H1 (cell line): ENCODE data around the gene SH2B2. TPM values are rescaled to one million over a fixed set of nuclear protein-coding genes. Genes with fewer than 3 reads are reported as not detected.
A peak's percentile ranks its signal among the peaks of the same experiment; 100 is the strongest.

Experiments used
- CTCF ChIA-PET: fragments of 300-600 bp; sonication (Branson Sonifier 250); formaldehyde crosslinking; loops from one replicate; lab custom pipeline; 2021; ENCODE audit not compliant: partially characterized antibody; lab: Charles Lee
- POLR2A ChIA-PET: fragments of 300-600 bp; sonication (Branson Sonifier 250); formaldehyde crosslinking; loops from one replicate; lab custom pipeline; 2021; ENCODE audit warnings: inconsistent platforms; ENCODE audit not compliant: partially characterized antibody; lab: Charles Lee
- DNase-seq, 2 experiments: peaks; one replicate each; pipeline versions ENCODE4 v3.0.0 to v3.0.0-alpha.2; 2010 to 2022; ENCODE audit warnings: low spot score in 2 of 2, low read depth in 1 of 2, mixed read lengths in 1 of 2
- FAIRE-seq: peaks from 2 replicates; lab custom pipeline; 2011; peaks lifted over from hg19 to GRCh38; lab: Jason Lieb, UNC
- H2AFZ ChIP-seq: 2 replicates; pipeline ENCODE4 v1.8.1; 2012; ENCODE audit warnings: low read length, inconsistent platforms
- H2AK5ac ChIP-seq: 2 replicates; pipeline ENCODE4 v1.6.1; 2013; ENCODE audit warnings: low read depth, low read length
- H2BK120ac ChIP-seq: replicated peaks from 2 replicates; pipeline ENCODE3; 2013; ENCODE audit warnings: low read depth, low read length, inconsistent platforms
- H2BK12ac ChIP-seq: 2 replicates; pipeline ENCODE4 v1.6.1; 2013; ENCODE audit warnings: low read depth, low read length
- H2BK15ac ChIP-seq: 2 replicates; pipeline ENCODE4 v1.6.1; 2013; ENCODE audit warnings: low read length
- H2BK20ac ChIP-seq: 2 replicates; pipeline ENCODE4 v1.6.1; 2013; ENCODE audit warnings: low read length
- H2BK5ac ChIP-seq: 2 replicates; pipeline ENCODE4 v1.6.1; 2013; ENCODE audit warnings: low read depth, low read length
- H3K14ac ChIP-seq: 2 replicates; pipeline ENCODE4 v1.6.1; 2013; ENCODE audit warnings: inconsistent platforms; ENCODE audit not compliant: insufficient read length
- H3K18ac ChIP-seq: 2 replicates; pipeline ENCODE4 v1.6.1; 2013; ENCODE audit warnings: low read length; ENCODE audit errors: extremely low read depth
- H3K23ac ChIP-seq: 2 replicates; pipeline ENCODE4 v1.6.1; 2013; ENCODE audit warnings: inconsistent platforms; ENCODE audit not compliant: insufficient read length
- H3K23me2 ChIP-seq: 2 replicates; pipeline ENCODE4 v1.6.1; 2013; ENCODE audit warnings: low read depth, low read length
- H3K27ac ChIP-seq: 2 replicates; pipeline ENCODE4 v1.6.1; 2011; ENCODE audit warnings: low read depth, low read length, inconsistent platforms
- H3K27me3 ChIP-seq, 4 experiments: replicated peaks in 1 of 4; 1 replicate in 1 of 4; 2 replicates in 3 of 4; pipeline versions ENCODE4 v1.6.1 to v1.8.1; 2011 to 2013; ENCODE audit warnings: low read length in 3 of 4, mild to moderate bottlenecking in 3 of 4, inconsistent platforms in 2 of 4, mixed read lengths in 2 of 4, moderate library complexity in 1 of 4; ENCODE audit not compliant: control insufficient read depth in 3 of 4, insufficient read depth in 3 of 4; ENCODE audit errors: extremely low read depth in 1 of 4
- H3K36me3 ChIP-seq, 4 experiments: 2 replicates each; pipeline versions ENCODE4 v1.6.1 to v1.8.1; 2011 to 2013; ENCODE audit warnings: mild to moderate bottlenecking in 4 of 4, low read length in 3 of 4, moderate library complexity in 2 of 4, control low read depth in 1 of 4, inconsistent platforms in 1 of 4; ENCODE audit not compliant: insufficient read depth in 4 of 4, control insufficient read depth in 2 of 4
- H3K4ac ChIP-seq: replicated peaks from 2 replicates; pipeline ENCODE3; 2013; ENCODE audit warnings: low read length, low read depth, mixed read lengths, inconsistent platforms; ENCODE audit not compliant: insufficient read length
- H3K4me1 ChIP-seq, 4 experiments: replicated peaks in 1 of 4; 1 replicate in 1 of 4; 2 replicates in 3 of 4; pipeline versions ENCODE4 v1.6.1 to v1.8.1; 2011 to 2013; ENCODE audit warnings: low read length in 3 of 4, inconsistent platforms in 2 of 4, mixed read lengths in 1 of 4; ENCODE audit not compliant: insufficient read depth in 4 of 4, control insufficient read depth in 3 of 4
- H3K4me2 ChIP-seq, 2 experiments: 2 replicates each; pipeline versions ENCODE4 v1.6.1 to v1.8.1; 2011 to 2013; ENCODE audit warnings: low read depth in 2 of 2, low read length in 2 of 2, control low read depth in 1 of 2, inconsistent platforms in 1 of 2, mild to moderate bottlenecking in 1 of 2; ENCODE audit not compliant: insufficient read depth in 1 of 2
- H3K4me3 ChIP-seq, 4 experiments: fragments of 200-600, 300-600 bp in 1 of 4; sonication (generic), shearing (Covaris generic), sonication (Bioruptor Twin) in 1 of 4; 2 replicates each; pipeline versions ENCODE4 v1.5.1 to v1.8.1; 2011 to 2016; ENCODE audit warnings: low read length in 4 of 4, low read depth in 3 of 4, control low read depth in 2 of 4, inconsistent platforms in 2 of 4, mild to moderate bottlenecking in 2 of 4, mixed read lengths in 1 of 4, moderate library complexity in 1 of 4; ENCODE audit not compliant: insufficient read depth in 2 of 4; ENCODE audit errors: extremely low read depth in 1 of 4
- H3K56ac ChIP-seq: replicated peaks from 2 replicates; pipeline ENCODE3; 2013; ENCODE audit warnings: low read depth, mild to moderate bottlenecking, mixed read lengths, low read length, inconsistent platforms; ENCODE audit not compliant: insufficient read length
- H3K79me1 ChIP-seq: 2 replicates; pipeline ENCODE4 v1.6.1; 2013; ENCODE audit warnings: low read depth, low read length, control low read depth
- H3K79me2 ChIP-seq, 2 experiments: 2 replicates each; pipeline versions ENCODE4 v1.6.1 to v1.8.1; 2012 to 2013; ENCODE audit warnings: low read length in 2 of 2, mild to moderate bottlenecking in 2 of 2, inconsistent platforms in 1 of 2; ENCODE audit not compliant: insufficient read depth in 2 of 2, control insufficient read depth in 1 of 2
- H3K9ac ChIP-seq, 4 experiments: replicated peaks in 1 of 4; 1 replicate in 1 of 4; 2 replicates in 3 of 4; pipeline versions ENCODE4 v1.6.1 to v1.8.1; 2011 to 2013; ENCODE audit warnings: low read depth in 3 of 4, low read length in 3 of 4, control low read depth in 2 of 4, mild to moderate bottlenecking in 2 of 4, moderate library complexity in 2 of 4, inconsistent platforms in 1 of 4; ENCODE audit errors: extremely low read depth in 1 of 4
- H3K9me3 ChIP-seq, 2 experiments: 2 replicates each; pipeline versions ENCODE4 v1.6.1 to v1.8.1; 2012 to 2013; ENCODE audit warnings: mild to moderate bottlenecking in 2 of 2, moderate library complexity in 2 of 2, control low read depth in 1 of 2, inconsistent platforms in 1 of 2, low read depth in 1 of 2, low read length in 1 of 2, mixed read lengths in 1 of 2; ENCODE audit not compliant: insufficient read depth in 2 of 2
- H4K20me1 ChIP-seq, 2 experiments: replicated peaks in 1 of 2; 2 replicates each; pipeline versions ENCODE3 to v1.8.1; 2011 to 2013; ENCODE audit warnings: inconsistent platforms in 2 of 2, low read length in 2 of 2, mild to moderate bottlenecking in 1 of 2; ENCODE audit not compliant: insufficient read depth in 2 of 2, control insufficient read depth in 1 of 2
- H4K5ac ChIP-seq: 2 replicates; pipeline ENCODE4 v1.6.1; 2013; ENCODE audit warnings: low read length, low read depth, mixed read lengths, inconsistent platforms; ENCODE audit not compliant: insufficient read length
- H4K8ac ChIP-seq: 2 replicates; pipeline ENCODE4 v1.8.0; 2013; ENCODE audit warnings: mild to moderate bottlenecking, moderate library complexity, low read length, inconsistent platforms; ENCODE audit not compliant: insufficient read depth; ENCODE audit errors: extremely low read depth
- H4K91ac ChIP-seq: replicated peaks from 2 replicates; pipeline ENCODE3; 2013; ENCODE audit warnings: low read length, mixed read lengths, inconsistent platforms; ENCODE audit not compliant: insufficient read length
- MAFK ChIP-seq: IDR thresholded peaks from 2 replicates; pipeline ENCODE4 v1.6.1; 2012; ENCODE audit warnings: low read depth, mild to moderate bottlenecking, improper control_type of control experiment, low read length
- SIN3A ChIP-seq, 2 experiments: IDR thresholded peaks in 1 of 2; conservative IDR thresholded peaks in 1 of 2; 2 replicates each; pipeline ENCODE4 v1.6.1; 2011 to 2012; ENCODE audit warnings: low read length in 2 of 2, improper control_type of control experiment in 1 of 2, low read depth in 1 of 2, mild to moderate bottlenecking in 1 of 2
- WGBS, 2 experiments: shearing (Covaris generic) in 1 of 2; methylation state at CpG; one replicate each; pipeline versions ENCODE4 v1.1.6 to v1.1.7; 2013 to 2015; ENCODE audit warnings: low lambda C conversion rate in 2 of 2, mixed read lengths in 2 of 2, inconsistent platforms in 1 of 2, low coverage in 1 of 2, missing lambda C conversion rate in 1 of 2; ENCODE audit not compliant: insufficient replicate concordance in 2 of 2, insufficient coverage in 1 of 2, insufficient read length in 1 of 2; ENCODE audit errors: extremely low coverage in 1 of 2, missing lambda C conversion rate in 1 of 2; 5-methylcytosine and 5-hydroxymethylcytosine counted together
- polyA plus RNA-seq, 7 experiments: library from polyadenylated mRNA; depleted of rRNA in 3 of 7; stranded (reverse) in 5 of 7; unstranded in 2 of 7; fragments of >200 nt in 5 of 7; fragments of 200-250 nt in 2 of 7; gene quantifications; 1 replicate in 5 of 7; 2 replicates in 1 of 7; 4 replicates in 1 of 7; pipeline versions ENCODE4 v1.2.1 to v1.2.3, GENCODE V29; 2011 to 2013; ENCODE audit warnings: missing spikeins in 2 of 7, mixed read lengths in 2 of 7
- total RNA-seq: library from RNA; stranded (reverse); fragmentation: NEBNext Ultra II Directional; extraction: Animal tissue kit (Norgen Biotek cat#: 25700); gene quantifications from 2 replicates; pipeline ENCODE4 v1.2.1, GENCODE V29; 2021

The SH2B2 gene
- total and polyA plus RNA-seq, 2 of the 8 experiments (the other 6 are each of a cell fraction or from before 2014, with no cell fraction given): 11.5 to 18.7 TPM

DNA sequence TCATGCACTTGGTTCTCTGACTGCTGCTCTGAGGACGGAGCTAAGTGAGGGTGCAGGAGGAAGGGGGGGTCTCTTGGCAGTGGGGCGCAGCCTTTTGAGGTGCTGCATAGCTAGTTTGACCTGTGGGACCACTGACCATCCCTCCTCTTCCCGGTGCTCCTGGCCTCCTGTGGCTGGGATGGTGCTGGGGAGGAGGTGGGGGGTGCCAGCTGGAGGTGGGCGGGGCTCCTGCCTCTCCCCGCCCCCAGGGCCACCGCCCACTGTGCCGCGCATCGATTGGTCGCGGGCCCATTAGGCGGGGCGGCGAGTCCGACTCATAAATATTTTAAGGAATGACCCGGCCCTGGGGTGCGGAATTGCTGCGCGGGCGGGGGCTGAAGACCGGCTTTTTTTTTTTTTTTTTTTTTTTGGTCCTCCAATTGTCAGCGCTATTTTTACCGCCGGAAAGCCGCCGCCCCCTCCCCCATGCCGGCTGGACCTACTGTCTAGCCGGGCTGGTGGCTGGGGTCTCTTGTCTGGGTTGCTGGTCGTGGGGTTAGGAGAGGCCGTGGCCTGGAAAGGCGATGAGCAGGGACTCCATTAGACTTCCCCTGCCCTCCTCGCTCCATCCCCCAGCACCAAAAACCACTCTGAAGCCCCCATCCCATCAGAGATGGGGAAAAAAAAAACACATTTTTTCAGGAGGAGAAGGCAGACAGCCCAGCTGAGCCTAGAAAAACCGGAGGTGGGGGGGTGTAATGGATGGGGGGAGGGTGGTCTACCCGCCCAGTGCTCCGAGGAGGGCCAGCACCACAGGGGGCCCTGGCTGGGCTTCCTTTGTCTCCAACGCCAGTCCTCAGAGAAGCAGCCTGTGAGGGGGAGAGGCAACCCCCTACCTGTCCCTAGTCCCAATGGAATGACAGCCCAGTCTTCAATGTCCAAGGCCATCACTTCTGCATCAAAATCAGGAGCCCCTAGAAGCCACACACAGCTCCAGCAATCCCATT is 6.4 kb downstream of the SH2B2 start:
- H3K18ac ChIP-seq: no peak overlapping the region; the same call in 1 of the 2 replicates
- H3K27me3 ChIP-seq: peaks cover 0 to 2% (median 0%) of the 10 kb centered on the region in 4 experiments; a peak in 3 of 7 replicates
- DNase-seq (no peak), FAIRE-seq (no peak)
- peak overlapping the region; percentile 52 to 64; a peak in 3 of 4 replicates for H3K4me2 ChIP-seq
- H4K8ac ChIP-seq: peak overlapping the region; percentile 30
- H3K9me3 ChIP-seq: no peaks in the 10 kb centered on the region
- no peak overlapping the region for H3K4ac ChIP-seq
- H2BK20ac ChIP-seq: no peak overlapping the region
- no peak overlapping the region for H2AK5ac ChIP-seq
- no peak overlapping the region for H3K27ac ChIP-seq
- H4K20me1 ChIP-seq: peaks cover 10 to 35% of the 10 kb centered on the region in 2 experiments
- ChIA-PET CTCF (interaction anchor here (0.9 to 1.3 kb wide), 7 partner anchors 8 to 30 kb away, joined by 3 to 4 read pairs (median 3); no protein-coding TSS in a partner anchor), POLR2A (interaction anchor here (0.9 to 1.1 kb wide), 3 partner anchors 9 to 103 kb away, joined by 3 to 4 read pairs (median 4); partner anchors contain the start of gene PRKRIP1)
- no peak overlapping the region for H3K9ac ChIP-seq
- H3K4me1 ChIP-seq: peaks cover 0 to 23% (median 6%) of the 10 kb centered on the region in 4 experiments; a peak in 6 of 7 replicates
- H3K79me1 ChIP-seq: peaks cover 5% of the 10 kb centered on the region
- no peak overlapping the region; the same call in 1 of the 2 replicates for H2BK5ac ChIP-seq
- 19% methylated on average over 25 of the region's 36 CpGs; no CpG with 5 or more reads in 1 of the 2 experiments for WGBS, 2 experiments
- H4K5ac ChIP-seq: no peak overlapping the region
- no peak overlapping the region for H3K56ac ChIP-seq
- H2BK12ac ChIP-seq: no peak overlapping the region
- no peak overlapping the region for H3K23ac ChIP-seq
- no peak overlapping the region for H2BK15ac ChIP-seq
- H4K91ac ChIP-seq: peak overlapping the region; percentile 30
- peak overlapping the region; percentile 5 to 53 (median 27); a peak in 4 of 8 replicates for H3K4me3 ChIP-seq
- H3K23me2 ChIP-seq: peaks cover 2% of the 10 kb centered on the region; the same call in 1 of the 2 replicates
- H3K79me2 ChIP-seq: 0 out of 4 replicates have a peak, but pooled peaks cover 0 to 2% of the 10 kb centered on the region in 2 experiments
- H3K36me3 ChIP-seq: no peaks in the 10 kb centered on the region
- no peak overlapping the region for H3K14ac ChIP-seq
- no peak overlapping the region for H2BK120ac ChIP-seq
- H2AFZ ChIP-seq: no peak overlapping the region
- no peak for TF ChIP-seq MAFK
- 0 out of 4 replicates have a peak, but pooled peaks of 1 of the 2 experiments have one; percentile 25 for TF ChIP-seq SIN3A (conservative IDR thresholded peaks at IDR 0.05 in 1 of 2, IDR thresholded peaks at IDR 0.05 in 1 of 2; ENCODE audit: low read depth in 1 of 2, low read length in 2 of 2)
